Neural cell (in vitro differentiated cells): ENCODE results near the gene SEC61B.

Experiments used
- CTCF ChIP-seq: fragments of 450-650 bp; IDR thresholded peaks from 2 replicates; pipeline ENCODE4 v1.5.1; 2014; ENCODE audit warnings: antibody characterized with exemption, mild to moderate bottlenecking, moderate library complexity; ENCODE audit not compliant: poor library complexity, severe bottlenecking
- EP300 ChIP-seq: fragments of 450-650 bp; conservative IDR thresholded peaks from 2 replicates; pipeline ENCODE4 v1.6.1; 2014; ENCODE audit warnings: antibody characterized with exemption, mild to moderate bottlenecking, moderate library complexity; ENCODE audit not compliant: poor library complexity, severe bottlenecking
- EZH2 ChIP-seq: fragments of 200-600, 300-800 bp; shearing (Covaris generic), sonication (generic); IDR thresholded peaks from 2 replicates; pipeline ENCODE4 v1.6.1; 2014; ENCODE audit warnings: antibody characterized with exemption, low read length, borderline replicate concordance, mild to moderate bottlenecking; ENCODE audit not compliant: insufficient read depth, poor library complexity, severe bottlenecking
- POLR2AphosphoS5 ChIP-seq: IDR thresholded peaks from 2 replicates; pipeline ENCODE4 v1.6.1; 2012
- RAD21 ChIP-seq: fragments of 450-650 bp; conservative IDR thresholded peaks from 2 replicates; pipeline ENCODE4 v1.6.1; 2014; ENCODE audit warnings: antibody characterized with exemption, mild to moderate bottlenecking, moderate library complexity
- REST ChIP-seq: IDR thresholded peaks from 2 replicates; pipeline ENCODE4 v1.6.1; 2012; ENCODE audit warnings: borderline replicate concordance
- SMC3 ChIP-seq: fragments of 450-650 bp; conservative IDR thresholded peaks from 2 replicates; pipeline ENCODE4 v1.6.1; 2014; ENCODE audit warnings: antibody characterized with exemption, mild to moderate bottlenecking, moderate library complexity; ENCODE audit not compliant: poor library complexity
- TAF1 ChIP-seq: IDR thresholded peaks from 2 replicates; pipeline ENCODE4 v1.6.1; 2012; ENCODE audit warnings: low read depth

GRCh38 chr9:99213197-99213596 lies 8.9 kb upstream of the SEC61B start:
- no peak for TF ChIP-seq SMC3
- TF ChIP-seq EZH2: no peak
- no peak for TF ChIP-seq CTCF
- no peak for TF ChIP-seq RAD21
- TF ChIP-seq POLR2AphosphoS5: no peak
- TF ChIP-seq REST: no peak
- TF ChIP-seq EP300: no peak
- TF ChIP-seq TAF1: no peak
